OCI-LY1 (cell line): ENCODE results near the gene NBPF9.
"Not testable (repeated sequence)": the region's sequence is repeated elsewhere in the genome, so short reads cannot be mapped to it uniquely, and the experiment has no call there.

Source experiments
- CTCF ChIP-seq: fragments of 200-600 bp; sonication (generic), shearing (Covaris generic); IDR thresholded peaks from 2 replicates; pipeline ENCODE4 v1.5.1; 2017; ENCODE audit warnings: mild to moderate bottlenecking, antibody characterized with exemption, low read length, moderate library complexity, mixed read lengths
- EZH2 ChIP-seq: fragments of 200-600 bp; sonication (generic), shearing (Covaris generic); IDR thresholded peaks from 2 replicates; pipeline ENCODE4 v1.8.0; 2017; ENCODE audit warnings: borderline replicate concordance, mixed run types, mild to moderate bottlenecking, antibody characterized with exemption, low read length, moderate library complexity, mixed read lengths

- TF ChIP-seq CTCF, EZH2: not testable (repeated sequence)
Observed at GRCh38 chr1:149043056-149043455, 60.3 kb downstream of the NBPF9 start.
